SU-DHL-6 (cell line): ENCODE results near the gene CTSV.

Experiments used
- H2AFZ ChIP-seq: fragments of 200-600 bp; sonication (generic); 2 replicates; pipeline ENCODE4 v1.6.1; 2014; ENCODE audit warnings: low read depth, mild to moderate bottlenecking, moderate library complexity, mixed read lengths, antibody characterized with exemption, low read length; ENCODE audit not compliant: severe bottlenecking
- H3F3A ChIP-seq: fragments of 200-600 bp; shearing (Covaris generic); 2 replicates; pipeline ENCODE4 v1.6.0; 2016; ENCODE audit warnings: antibody characterized with exemption, mild to moderate bottlenecking; ENCODE audit not compliant: insufficient read depth
- H3K27ac ChIP-seq: fragments of 200-600 bp; sonication (generic); 2 replicates; pipeline ENCODE4 v1.5.1; 2016; ENCODE audit warnings: low read depth, mild to moderate bottlenecking, low read length, moderate library complexity, mixed read lengths
- H3K27me3 ChIP-seq: fragments of 200-600 bp; sonication (generic), shearing (Covaris generic); 2 replicates; pipeline ENCODE4 v1.6.0; 2014; ENCODE audit warnings: mild to moderate bottlenecking, low read length
- H3K36me3 ChIP-seq: fragments of 200-600 bp; sonication (generic); 2 replicates; pipeline ENCODE4 v1.6.1; 2014; ENCODE audit warnings: mild to moderate bottlenecking, low read length, mixed read lengths
- H3K4me2 ChIP-seq: fragments of 300-600, 200-600 bp; shearing (Covaris generic), sonication (generic); 2 replicates; pipeline ENCODE4 v1.6.0; 2014; ENCODE audit warnings: low read length, low read depth, mild to moderate bottlenecking; ENCODE audit not compliant: poor library complexity, severe bottlenecking
- H3K4me3 ChIP-seq: fragments of 200-600 bp; sonication (generic); 2 replicates; pipeline ENCODE4 v1.5.1; 2014; ENCODE audit warnings: antibody characterized with exemption, low read length, mild to moderate bottlenecking, mixed read lengths; ENCODE audit not compliant: insufficient read depth, poor library complexity, severe bottlenecking
- H3K79me2 ChIP-seq: fragments of 200-600 bp; sonication (generic); 2 replicates; pipeline ENCODE4 v1.6.1; 2014; ENCODE audit warnings: mild to moderate bottlenecking, low read length, moderate library complexity; ENCODE audit not compliant: insufficient read depth
- H3K9ac ChIP-seq: fragments of 200-600 bp; sonication (generic); 2 replicates; pipeline ENCODE4 v1.7.0; 2014; ENCODE audit warnings: mild to moderate bottlenecking, low read length
- H3K9me2 ChIP-seq: fragments of 200-600 bp; sonication (generic); replicated peaks from 2 replicates; pipeline ENCODE4 v1.6.1; 2014; ENCODE audit warnings: low read length; ENCODE audit not compliant: insufficient read depth
- H3K9me3 ChIP-seq: fragments of 200-600 bp; sonication (generic); 2 replicates; pipeline ENCODE4 v1.6.1; 2014; ENCODE audit warnings: low read length, mixed read lengths; ENCODE audit not compliant: insufficient read depth
- H4K20me1 ChIP-seq: fragments of 200-600 bp; sonication (generic); 2 replicates; pipeline ENCODE4 v1.6.1; 2014; ENCODE audit warnings: low read depth, mild to moderate bottlenecking, antibody characterized with exemption, low read length, moderate library complexity, mixed read lengths
- EZH2phosphoT487 ChIP-seq: fragments of 200-600 bp; sonication (generic), shearing (Covaris generic); conservative IDR thresholded peaks from 2 replicates; pipeline ENCODE4 v1.6.1; 2018; ENCODE audit warnings: mild to moderate bottlenecking, antibody characterized with exemption, low read length, moderate library complexity, mixed read lengths
- TF ChIP-seq, protein P1 (sequence below): fragments of 200-600 bp; sonication (generic); IDR thresholded peaks from one replicate; pipeline ENCODE4 v1.5.1; 2017; ENCODE audit warnings: antibody characterized with exemption, mild to moderate bottlenecking, low read length, moderate library complexity; ENCODE audit not compliant: insufficient read depth, poor library complexity, severe bottlenecking

The CTSV gene

DNA sequence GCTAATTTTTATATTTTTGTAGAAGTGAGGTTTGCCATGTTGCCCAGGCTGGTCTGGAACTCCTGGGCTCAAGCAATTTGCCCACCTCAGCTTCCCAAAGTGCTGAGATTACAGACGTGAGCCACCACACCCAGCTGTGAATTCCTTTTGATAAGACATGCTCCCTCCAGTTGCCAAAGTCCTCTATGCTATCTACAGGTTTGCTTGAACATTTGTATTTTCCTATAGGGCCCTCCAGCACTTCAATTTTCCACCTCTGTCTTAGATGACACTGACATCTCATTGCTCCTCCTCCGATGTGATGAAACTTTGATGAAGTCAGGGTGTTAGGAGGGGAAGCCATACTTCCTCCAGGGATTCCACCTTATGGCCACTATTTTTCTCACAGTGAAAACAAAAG is 25.2 kb upstream of the CTSV start:
- Histone ChIP-seq H3K4me2 (no peak overlapping the region), H3K36me3 (no peaks in the 10 kb centered on the region), H3K9me3 (no peaks in the 10 kb centered on the region), H3K27ac (no peak overlapping the region), H3F3A (no peaks in the 10 kb centered on the region), H2AFZ (no peak overlapping the region), H3K79me2 (no peaks in the 10 kb centered on the region), H3K9ac (no peak overlapping the region), H3K27me3 (no peaks in the 10 kb centered on the region), H4K20me1 (no peaks in the 10 kb centered on the region), H3K9me2 (no peaks in the 10 kb centered on the region), H3K4me3 (no peak overlapping the region)
- TF ChIP-seq EZH2phosphoT487 = no peak
- TF ChIP-seq, protein P1, sequence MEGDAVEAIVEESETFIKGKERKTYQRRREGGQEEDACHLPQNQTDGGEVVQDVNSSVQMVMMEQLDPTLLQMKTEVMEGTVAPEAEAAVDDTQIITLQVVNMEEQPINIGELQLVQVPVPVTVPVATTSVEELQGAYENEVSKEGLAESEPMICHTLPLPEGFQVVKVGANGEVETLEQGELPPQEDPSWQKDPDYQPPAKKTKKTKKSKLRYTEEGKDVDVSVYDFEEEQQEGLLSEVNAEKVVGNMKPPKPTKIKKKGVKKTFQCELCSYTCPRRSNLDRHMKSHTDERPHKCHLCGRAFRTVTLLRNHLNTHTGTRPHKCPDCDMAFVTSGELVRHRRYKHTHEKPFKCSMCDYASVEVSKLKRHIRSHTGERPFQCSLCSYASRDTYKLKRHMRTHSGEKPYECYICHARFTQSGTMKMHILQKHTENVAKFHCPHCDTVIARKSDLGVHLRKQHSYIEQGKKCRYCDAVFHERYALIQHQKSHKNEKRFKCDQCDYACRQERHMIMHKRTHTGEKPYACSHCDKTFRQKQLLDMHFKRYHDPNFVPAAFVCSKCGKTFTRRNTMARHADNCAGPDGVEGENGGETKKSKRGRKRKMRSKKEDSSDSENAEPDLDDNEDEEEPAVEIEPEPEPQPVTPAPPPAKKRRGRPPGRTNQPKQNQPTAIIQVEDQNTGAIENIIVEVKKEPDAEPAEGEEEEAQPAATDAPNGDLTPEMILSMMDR = no peak

DNA sequence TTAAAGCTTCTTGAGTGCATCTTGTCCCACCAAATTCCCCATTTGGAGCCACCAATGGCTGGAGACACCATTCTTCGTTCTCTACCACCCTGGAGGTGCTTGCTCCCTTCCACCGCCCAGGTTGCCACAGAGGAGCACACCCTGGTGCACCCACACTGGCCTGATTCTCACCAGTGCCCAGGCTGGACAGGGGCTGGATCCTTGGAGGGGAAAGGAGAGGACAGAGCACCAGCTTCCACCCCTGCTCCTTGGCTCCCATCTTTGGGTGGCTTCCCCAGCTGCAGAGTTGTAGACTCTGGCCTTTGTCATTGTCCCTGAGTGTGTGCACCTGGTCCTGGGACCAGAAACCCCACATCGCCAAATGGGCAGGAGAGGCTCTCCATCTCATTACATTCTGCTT is 21.9 kb upstream of the CTSV start:
- H3K27me3 ChIP-seq = no peaks in the 10 kb centered on the region

DNA sequence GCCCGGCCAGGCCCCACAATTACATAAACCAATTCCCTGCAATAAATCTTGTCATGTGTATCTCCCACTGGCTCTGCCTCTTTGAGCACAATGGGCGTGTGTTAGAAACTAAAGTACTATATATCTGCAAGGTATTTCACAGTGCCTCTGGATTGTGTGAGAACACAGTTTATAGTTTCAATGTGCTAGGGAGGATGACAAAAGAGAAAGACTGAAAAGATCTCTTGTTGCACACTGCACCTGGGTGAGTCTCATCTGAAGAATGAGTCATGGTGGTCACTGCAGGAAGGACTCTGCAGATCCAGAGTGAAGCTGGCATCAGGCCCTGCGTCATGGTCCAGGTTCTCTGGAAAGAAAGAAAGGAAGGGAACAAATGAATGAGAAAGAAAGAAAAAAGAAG is 20.7 kb upstream of the CTSV start:
- H3K79me2 ChIP-seq = no peaks in the 10 kb centered on the region
- no peak overlapping the region for H3K4me2 ChIP-seq
- H3K9me2 ChIP-seq = no peaks in the 10 kb centered on the region
- no peaks in the 10 kb centered on the region for H3K27me3 ChIP-seq
- H3K9ac ChIP-seq = no peak overlapping the region
- H4K20me1 ChIP-seq = no peaks in the 10 kb centered on the region
- no peaks in the 10 kb centered on the region for H3K9me3 ChIP-seq
- no peak overlapping the region for H3K27ac ChIP-seq
- no peaks in the 10 kb centered on the region for H3K36me3 ChIP-seq
- H3K4me3 ChIP-seq = no peak overlapping the region
- no peaks in the 10 kb centered on the region for H3F3A ChIP-seq
- TF ChIP-seq EZH2phosphoT487 = no peak
- TF ChIP-seq, protein P1 = no peak
- H2AFZ ChIP-seq = no peak overlapping the region

More for the DNA sequence above, 21.9 kb upstream of the CTSV start:
- H3K9me2 ChIP-seq = no peaks in the 10 kb centered on the region
- H3F3A ChIP-seq = no peaks in the 10 kb centered on the region
- H3K27ac ChIP-seq = no peak overlapping the region
- H4K20me1 ChIP-seq = no peaks in the 10 kb centered on the region
- no peak overlapping the region for H3K4me2 ChIP-seq
- no peaks in the 10 kb centered on the region for H3K79me2 ChIP-seq
- TF ChIP-seq, protein P1 = no peak
- TF ChIP-seq EZH2phosphoT487 = no peak
- H2AFZ ChIP-seq = no peak overlapping the region
- no peak overlapping the region for H3K9ac ChIP-seq
- H3K4me3 ChIP-seq = no peak overlapping the region
- no peaks in the 10 kb centered on the region for H3K36me3 ChIP-seq
- H3K9me3 ChIP-seq = no peaks in the 10 kb centered on the region
